ENCODE results near the gene PIANP.
"Not testable (repeated sequence)": the region's sequence is repeated elsewhere in the genome, so short reads cannot be mapped to it uniquely, and the experiment has no call there.

DNA sequence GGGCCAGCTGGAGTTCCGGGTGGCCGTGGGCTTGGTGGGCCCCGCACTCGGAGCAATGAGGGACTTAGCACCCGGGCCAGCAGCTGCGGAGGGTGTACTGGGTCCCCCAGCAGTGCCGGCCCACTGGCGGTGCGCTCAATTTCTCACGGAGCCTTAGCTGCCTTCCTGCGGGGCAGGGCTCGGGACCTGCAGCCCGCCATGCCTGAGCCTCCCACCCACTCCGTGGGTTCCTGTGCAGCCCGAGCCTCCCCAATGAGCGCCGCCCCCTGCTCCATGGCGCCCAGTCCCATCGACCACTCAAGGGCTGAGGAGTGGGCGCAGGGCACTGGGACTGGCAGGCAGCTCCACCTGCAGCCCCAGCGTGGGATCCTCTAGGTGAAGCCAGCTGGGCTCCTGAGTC lies 7.7 kb upstream of the PIANP start:
- TF ChIP-seq EZH2 (IDR thresholded peaks at IDR 0.05); POLR2AphosphoS5 (IDR thresholded peaks at IDR 0.05; ENCODE audit: borderline replicate concordance, low read depth, low read length): not testable (repeated sequence)

Measured in SK-N-MC (cell line).